GM23248 (cell line): Measurements from ENCODE around the gene HDAC9.

ENCODE experiments used
- EZH2 ChIP-seq: fragments of 200-600 bp; sonication (generic); IDR thresholded peaks from 2 replicates; pipeline ENCODE4 v1.6.1; 2018; ENCODE audit warnings: antibody characterized with exemption, mild to moderate bottlenecking; ENCODE audit not compliant: insufficient read depth, poor library complexity, severe bottlenecking
- EZH2phosphoT487 ChIP-seq: fragments of 200-600 bp; sonication (generic); IDR thresholded peaks from 2 replicates; pipeline ENCODE4 v1.6.1; 2018; ENCODE audit warnings: antibody characterized with exemption, moderate library complexity, mild to moderate bottlenecking, low read depth; ENCODE audit not compliant: insufficient read depth

- no peak for TF ChIP-seq EZH2
- no peak for TF ChIP-seq EZH2phosphoT487
These were observed 53.0 kb downstream of the HDAC9 start for GRCh38 chr7:18548534-18548933.
